MCF 10A (cell line): ENCODE measurements around the gene FKBP8. TPM values are rescaled to one million over a fixed set of nuclear protein-coding genes. Genes with fewer than 3 reads are reported as not detected.

Source experiments
- BruUV-seq: library from RNA; stranded (reverse); fragments of 400-500 nt; replicated peaks from 2 replicates; lab custom pipeline; 2021; lab: Mats Ljungman, UMichigan
- CTCF ChIA-PET: fragments of 300-600 bp; sonication (Branson Sonifier 250); formaldehyde crosslinking; extraction: SDS; loops from one replicate; lab custom pipeline; 2021; ENCODE audit warnings: antibody characterized with exemption, inconsistent platforms; lab: Yijun Ruan, JAX
- POLR2A ChIA-PET: fragments of 300-600, 350-650 bp; sonication (Branson Sonifier 250); formaldehyde crosslinking; extraction: SDS; loops from one replicate; lab custom pipeline; 2020; ENCODE audit warnings: antibody characterized with exemption, inconsistent platforms; lab: Yijun Ruan, JAX
- DNase-seq: peaks from one replicate; pipeline ENCODE4 v3.0.0-alpha.2; 2018; ENCODE audit not compliant: unreplicated experiment
- H3K27ac Mint-ChIP-seq: one replicate; pipeline ENCODE4 v1.8.0; 2022; ENCODE audit warnings: mild to moderate bottlenecking, low read depth, mixed read lengths; ENCODE audit not compliant: unreplicated experiment
- H3K27me3 Mint-ChIP-seq: one replicate; pipeline ENCODE4 v1.8.0; 2022; ENCODE audit warnings: mixed read lengths; ENCODE audit not compliant: insufficient read depth, unreplicated experiment
- H3K36me3 Mint-ChIP-seq: one replicate; pipeline ENCODE4 v1.8.0; 2022; ENCODE audit warnings: mild to moderate bottlenecking, moderate library complexity, mixed read lengths; ENCODE audit not compliant: insufficient read depth, unreplicated experiment
- H3K4me1 Mint-ChIP-seq: one replicate; pipeline ENCODE4 v1.8.0; 2022; ENCODE audit warnings: mixed read lengths; ENCODE audit not compliant: insufficient read depth, unreplicated experiment
- H3K4me3 Mint-ChIP-seq: one replicate; pipeline ENCODE4 v1.8.0; 2022; ENCODE audit warnings: mild to moderate bottlenecking, moderate library complexity, mixed read lengths; ENCODE audit not compliant: unreplicated experiment
- H3K9me3 Mint-ChIP-seq: one replicate; pipeline ENCODE4 v1.8.0; 2022; ENCODE audit warnings: mixed read lengths; ENCODE audit not compliant: unreplicated experiment
- intact Hi-C: fragments of 100-400 bp; cut with micrococcal nuclease; formaldehyde crosslinking; loops from 2 replicates; pipeline ENCODE4 v1.14.1; 2022
- total RNA-seq: library from RNA; stranded (reverse); gene quantifications from 2 replicates; pipeline ENCODE4 v1.2.3, GENCODE V29; 2022
- TF ChIP-seq, protein P1 (sequence below): fragments of 200-600 bp; IDR thresholded peaks from one replicate; pipeline ENCODE4 v1.8.0; 2022; ENCODE audit warnings: antibody characterized with exemption, mild to moderate bottlenecking; ENCODE audit not compliant: unreplicated experiment

Gene FKBP8
- total RNA-seq, 1 experiment from 2014 or later, result 154 TPM

DNA sequence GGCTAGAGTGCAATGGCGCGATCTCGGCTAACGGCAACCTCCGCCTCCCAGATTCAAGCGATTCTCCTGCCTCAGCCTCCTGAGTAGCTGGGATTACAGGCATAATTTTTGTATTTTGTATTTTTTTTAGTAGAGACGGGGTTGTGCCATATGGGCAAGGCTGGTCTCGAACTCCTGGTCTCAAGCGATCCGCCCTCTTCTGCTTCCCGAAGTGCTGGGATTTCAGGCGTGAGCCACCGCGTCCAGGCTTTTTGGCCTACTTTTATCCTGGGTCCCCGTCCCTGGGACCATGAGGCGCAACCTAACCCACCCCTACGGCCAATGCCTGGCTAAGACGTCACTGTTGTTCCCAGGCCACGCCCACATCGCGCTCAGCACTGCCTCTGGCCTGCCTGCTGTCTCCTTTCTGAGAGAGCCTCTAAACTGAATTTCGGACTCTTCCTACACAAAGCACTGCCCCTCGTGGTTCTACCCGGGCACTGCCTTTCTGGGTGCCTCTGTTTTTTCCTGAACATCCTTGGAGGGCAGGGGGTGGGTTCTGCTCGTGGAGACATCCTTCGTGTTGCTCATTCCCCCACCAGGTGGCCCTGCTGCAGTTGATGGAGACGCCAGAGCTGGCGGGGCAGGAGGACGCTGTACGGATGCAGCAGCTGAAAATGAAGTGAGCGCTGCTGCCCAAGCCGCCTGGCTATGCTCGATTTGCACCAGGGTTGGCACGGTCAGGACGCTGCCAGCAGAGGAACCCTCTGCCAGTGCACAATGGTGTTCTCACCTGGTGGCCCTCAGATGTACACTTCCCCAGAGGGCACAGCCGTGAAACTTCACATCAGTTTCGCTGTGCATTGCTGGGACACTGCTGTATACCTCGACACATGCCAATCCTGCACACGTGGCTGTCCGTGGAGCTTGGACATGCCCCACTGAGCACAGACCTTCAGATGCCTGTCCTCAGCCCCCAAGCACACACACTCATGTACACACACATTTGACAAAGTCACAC lies 47.2 kb upstream of the FKBP8 start:
- TSS peak; percentile 54 for BruUV-seq
- CTCF ChIA-PET, result interaction anchor here (0.6 to 3.5 kb wide), 14 partner anchors 8 to 396 kb away, joined by 3 to 27 read pairs (median 4); partner anchors contain the start of gene UBA52
- peaks cover 19% of the 10 kb centered on the region for H3K36me3 Mint-ChIP-seq
- no peaks in the 10 kb centered on the region for H3K27me3 Mint-ChIP-seq
- POLR2A ChIA-PET, result interaction anchor here (0.6 to 3.6 kb wide), 9 partner anchors 10 to 338 kb away, joined by 3 to 87 read pairs (median 4); partner anchors contain the start of genes COPE, DDX49, ELL and KXD1
- H3K4me1 Mint-ChIP-seq, result peaks cover 17% of the 10 kb centered on the region
- intact Hi-C loops, result loop anchor here (5.0 kb wide), 1 partner anchor 172 kb away; no protein-coding TSS in a partner anchor
- no peaks in the 10 kb centered on the region for H3K9me3 Mint-ChIP-seq
- H3K27ac Mint-ChIP-seq, result peak overlapping the region; percentile 90
- TF ChIP-seq, protein P1, sequence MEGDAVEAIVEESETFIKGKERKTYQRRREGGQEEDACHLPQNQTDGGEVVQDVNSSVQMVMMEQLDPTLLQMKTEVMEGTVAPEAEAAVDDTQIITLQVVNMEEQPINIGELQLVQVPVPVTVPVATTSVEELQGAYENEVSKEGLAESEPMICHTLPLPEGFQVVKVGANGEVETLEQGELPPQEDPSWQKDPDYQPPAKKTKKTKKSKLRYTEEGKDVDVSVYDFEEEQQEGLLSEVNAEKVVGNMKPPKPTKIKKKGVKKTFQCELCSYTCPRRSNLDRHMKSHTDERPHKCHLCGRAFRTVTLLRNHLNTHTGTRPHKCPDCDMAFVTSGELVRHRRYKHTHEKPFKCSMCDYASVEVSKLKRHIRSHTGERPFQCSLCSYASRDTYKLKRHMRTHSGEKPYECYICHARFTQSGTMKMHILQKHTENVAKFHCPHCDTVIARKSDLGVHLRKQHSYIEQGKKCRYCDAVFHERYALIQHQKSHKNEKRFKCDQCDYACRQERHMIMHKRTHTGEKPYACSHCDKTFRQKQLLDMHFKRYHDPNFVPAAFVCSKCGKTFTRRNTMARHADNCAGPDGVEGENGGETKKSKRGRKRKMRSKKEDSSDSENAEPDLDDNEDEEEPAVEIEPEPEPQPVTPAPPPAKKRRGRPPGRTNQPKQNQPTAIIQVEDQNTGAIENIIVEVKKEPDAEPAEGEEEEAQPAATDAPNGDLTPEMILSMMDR, result peak; percentile 24
- H3K4me3 Mint-ChIP-seq, result peak overlapping the region; percentile 88
- peak; percentile 90 for DNase-seq

DNA sequence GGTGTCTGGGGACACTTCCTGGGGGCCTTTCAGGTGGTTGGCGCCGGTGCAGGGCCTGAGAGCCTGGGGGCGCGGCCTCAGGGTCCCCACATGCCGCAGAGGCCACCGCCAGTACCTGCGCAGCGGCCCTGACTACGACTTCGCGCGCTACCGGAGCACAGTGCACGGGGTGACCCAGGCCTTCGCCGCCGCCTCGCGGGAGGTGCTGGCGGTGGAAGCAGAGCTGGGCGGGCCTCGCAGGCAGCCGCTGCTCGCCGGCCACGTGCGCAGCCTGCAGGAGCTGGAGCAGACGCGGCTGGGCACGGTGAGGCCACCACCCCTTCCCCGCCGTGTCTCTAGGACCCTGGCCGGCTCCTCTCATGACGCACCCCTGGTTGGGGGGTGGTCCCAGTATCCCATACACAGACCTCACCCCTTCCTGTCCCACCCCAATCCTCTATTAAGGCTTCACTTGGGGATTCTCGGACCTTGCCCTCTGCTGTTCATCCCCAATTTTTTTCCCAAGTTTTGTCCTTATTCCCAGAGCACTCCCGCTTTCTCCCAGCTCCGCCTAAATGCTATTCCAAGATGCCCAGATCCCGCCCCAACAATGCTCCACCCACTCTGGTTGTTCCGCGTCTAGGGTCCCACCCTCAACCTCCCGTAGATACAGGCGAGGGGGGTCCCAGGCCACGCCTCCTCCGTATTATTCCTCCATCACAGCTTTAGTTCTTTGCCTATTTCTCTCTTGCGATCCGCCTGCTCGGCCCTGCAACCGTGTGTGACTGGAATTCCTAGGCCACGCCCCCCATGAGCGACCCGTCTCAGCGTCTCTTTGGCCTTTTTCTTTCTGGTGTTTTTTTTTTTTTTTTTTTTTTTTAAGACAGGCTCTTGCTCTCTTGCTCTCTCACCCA lies 46.3 kb upstream of the FKBP8 start:
- intact Hi-C loops, result loop anchor here (5.0 kb wide), 3 partner anchors 88 to 173 kb away; no protein-coding TSS in a partner anchor
- POLR2A ChIA-PET, result interaction anchor here (0.5 to 3.6 kb wide), 29 partner anchors 9 to 475 kb away, joined by 3 to 87 read pairs (median 4); partner anchors contain the start of genes COPE, DDX49, ELL and FKBP8

DNA sequence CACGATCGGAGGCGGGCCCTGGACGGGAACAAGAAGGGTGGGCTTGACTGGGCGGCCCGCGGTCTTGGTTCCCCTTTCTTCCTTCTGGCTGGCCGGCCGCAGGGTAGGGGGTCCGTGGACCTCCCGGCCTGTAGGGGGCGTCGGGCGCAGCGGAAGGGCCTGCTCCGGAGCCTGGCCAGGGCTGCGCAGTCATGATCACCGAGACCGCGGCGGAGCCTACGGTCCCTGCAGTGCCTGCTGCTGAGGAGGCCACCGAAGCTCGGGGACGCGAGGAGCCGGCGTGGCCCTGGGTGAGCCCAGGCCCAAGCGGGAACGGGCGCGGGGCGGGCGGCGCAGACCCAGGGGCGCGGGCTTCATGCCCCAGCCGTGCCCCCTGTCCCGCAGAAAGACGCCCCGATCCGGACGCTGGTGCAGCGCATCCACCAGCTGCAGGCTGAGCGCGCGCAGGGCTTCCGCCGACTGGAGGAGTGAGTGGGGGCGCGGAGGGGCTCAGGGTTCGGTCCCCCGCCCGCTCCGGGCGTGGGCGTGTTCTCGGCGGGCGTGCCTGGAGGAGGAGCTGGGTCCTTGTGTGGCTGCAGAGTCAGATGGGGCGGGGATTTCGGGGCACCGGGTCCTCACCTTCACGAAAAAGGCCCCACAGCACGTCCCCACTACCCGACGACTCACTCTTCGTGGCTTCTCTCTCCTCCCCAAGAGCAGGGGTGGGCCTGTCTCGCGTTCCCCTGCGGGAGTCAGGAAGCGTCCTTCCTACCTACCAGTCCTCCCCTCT lies 45.4 kb upstream of the FKBP8 start, which contains the start of gene REX1BD:
Gene REX1BD, plus strand, starts transcription at position 188 of the 769 bp plus-strand sequence. Its CDS starts 4 bp downstream, at position 192.
- ChIA-PET POLR2A (interaction anchor here (0.6 to 3.6 kb wide), 28 partner anchors 8 to 729 kb away, joined by 3 to 87 read pairs (median 4); partner anchors contain the start of genes COPE, DDX49, ELL and FKBP8), CTCF (interaction anchor here (0.6 to 3.5 kb wide), 44 partner anchors 8 to 526 kb away, joined by 3 to 27 read pairs (median 4); partner anchors contain the start of genes ELL, UBA52 and UPF1)
- no TSS peak for BruUV-seq
- H3K27me3 Mint-ChIP-seq, result no peaks in the 10 kb centered on the region
- intact Hi-C loops, result loop anchor here (1.0 to 5.0 kb wide), 3 partner anchors 66 to 126 kb away; partner anchors contain the start of gene ELL
- peak; percentile 72 for DNase-seq
- TF ChIP-seq, protein P1, result peak; percentile 75
- peaks cover 19% of the 10 kb centered on the region for H3K36me3 Mint-ChIP-seq
- H3K4me3 Mint-ChIP-seq, result peak within 1 kb of the TSS; percentile 88
- peak within 1 kb of the TSS; percentile 90 for H3K27ac Mint-ChIP-seq
- H3K4me1 Mint-ChIP-seq, result peaks cover 11% of the 10 kb centered on the region
- no peaks in the 10 kb centered on the region for H3K9me3 Mint-ChIP-seq

More for the DNA sequence above, 46.3 kb upstream of the FKBP8 start:
- TF ChIP-seq, protein P1, result peak; percentile 4
- no peaks in the 10 kb centered on the region for H3K27me3 Mint-ChIP-seq
- CTCF ChIA-PET, result interaction anchor here (0.6 to 3.5 kb wide), 31 partner anchors 9 to 419 kb away, joined by 3 to 27 read pairs (median 4); partner anchors contain the start of genes UBA52 and UPF1
- BruUV-seq, result TSS peak; percentile 66
- H3K9me3 Mint-ChIP-seq, result no peaks in the 10 kb centered on the region
- peaks cover 19% of the 10 kb centered on the region for H3K36me3 Mint-ChIP-seq
- peaks cover 14% of the 10 kb centered on the region for H3K4me1 Mint-ChIP-seq
- DNase-seq, result peak; percentile 75
- H3K4me3 Mint-ChIP-seq, result peak overlapping the region; percentile 88
- peak overlapping the region; percentile 90 for H3K27ac Mint-ChIP-seq
